Ishikawa (cell line): ENCODE measurements around the gene SRSF2.
A peak's percentile ranks its signal among the peaks of the same experiment; 100 is the strongest.

ENCODE experiments used
- CEBPB ChIP-seq: IDR thresholded peaks from 2 replicates; pipeline ENCODE4 v1.6.1; 2012
- CREB1 ChIP-seq: IDR thresholded peaks from 2 replicates; pipeline ENCODE4 v1.6.1; 2012; ENCODE audit warnings: low read depth
- EGR1 ChIP-seq: IDR thresholded peaks from 2 replicates; pipeline ENCODE4 v1.6.1; 2012
- EP300 ChIP-seq: IDR thresholded peaks from 2 replicates; pipeline ENCODE4 v1.6.1; 2012; ENCODE audit warnings: borderline replicate concordance
- FOXM1 ChIP-seq: IDR thresholded peaks from 2 replicates; pipeline ENCODE4 v1.6.1; 2012; ENCODE audit warnings: low read depth, borderline replicate concordance
- NFIC ChIP-seq: IDR thresholded peaks from 2 replicates; pipeline ENCODE4 v1.6.1; 2012
- RAD21 ChIP-seq: IDR thresholded peaks from 2 replicates; pipeline ENCODE4 v1.6.1; 2012; ENCODE audit warnings: low read depth
- TAF1 ChIP-seq: IDR thresholded peaks from 2 replicates; pipeline ENCODE4 v1.6.1; 2012; ENCODE audit warnings: low read depth, mild to moderate bottlenecking
- TCF12 ChIP-seq: IDR thresholded peaks from 2 replicates; pipeline ENCODE4 v1.6.1; 2012; ENCODE audit warnings: low read depth
- TEAD4 ChIP-seq: IDR thresholded peaks from 2 replicates; pipeline ENCODE4 v1.6.1; 2012
- YY1 ChIP-seq: IDR thresholded peaks from 2 replicates; pipeline ENCODE4 v1.6.1; 2012; ENCODE audit warnings: low read depth
- ZBTB7A ChIP-seq: IDR thresholded peaks from 2 replicates; pipeline ENCODE4 v1.6.1; 2012; ENCODE audit warnings: low read depth
- TF ChIP-seq, protein P1 (sequence below): IDR thresholded peaks from 2 replicates; pipeline ENCODE4 v1.6.1; 2012
- TF ChIP-seq, protein P2 (sequence below): IDR thresholded peaks from 2 replicates; pipeline ENCODE4 v1.6.1; 2012; ENCODE audit warnings: low read depth, mild to moderate bottlenecking
- TF ChIP-seq, protein P3 (sequence below): IDR thresholded peaks from 2 replicates; pipeline ENCODE4 v1.6.1; 2012

SRSF2 gene

DNA sequence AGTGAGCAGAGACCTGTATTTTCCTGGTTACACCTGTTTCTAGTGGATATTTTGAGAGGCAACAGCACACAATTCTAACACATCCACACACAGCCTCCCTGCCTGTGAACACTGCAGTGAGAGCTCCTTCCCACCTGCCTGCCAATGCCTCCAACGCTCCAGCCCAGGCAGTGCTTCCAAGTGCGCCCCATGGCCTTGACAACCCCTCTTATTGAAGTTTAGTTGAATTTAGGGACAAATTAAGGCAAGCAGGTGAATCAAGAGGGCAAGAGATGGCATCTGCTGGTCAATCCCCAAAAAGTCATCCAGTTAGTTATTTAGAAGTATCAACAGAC lies 21.7 kb downstream of the SRSF2 start:
- no peak for TF ChIP-seq CREB1
- TF ChIP-seq TCF12 = no peak
- TF ChIP-seq, protein P1, sequence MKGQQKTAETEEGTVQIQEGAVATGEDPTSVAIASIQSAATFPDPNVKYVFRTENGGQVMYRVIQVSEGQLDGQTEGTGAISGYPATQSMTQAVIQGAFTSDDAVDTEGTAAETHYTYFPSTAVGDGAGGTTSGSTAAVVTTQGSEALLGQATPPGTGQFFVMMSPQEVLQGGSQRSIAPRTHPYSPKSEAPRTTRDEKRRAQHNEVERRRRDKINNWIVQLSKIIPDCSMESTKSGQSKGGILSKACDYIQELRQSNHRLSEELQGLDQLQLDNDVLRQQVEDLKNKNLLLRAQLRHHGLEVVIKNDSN = no peak
- TF ChIP-seq NFIC = no peak
- no peak for TF ChIP-seq FOXM1
- TF ChIP-seq TEAD4 = no peak
- TF ChIP-seq TAF1 = no peak
- no peak for TF ChIP-seq EP300
- no peak for TF ChIP-seq YY1
- no peak for TF ChIP-seq EGR1
- TF ChIP-seq RAD21 = no peak
- no peak for TF ChIP-seq ZBTB7A
- TF ChIP-seq, protein P2, sequence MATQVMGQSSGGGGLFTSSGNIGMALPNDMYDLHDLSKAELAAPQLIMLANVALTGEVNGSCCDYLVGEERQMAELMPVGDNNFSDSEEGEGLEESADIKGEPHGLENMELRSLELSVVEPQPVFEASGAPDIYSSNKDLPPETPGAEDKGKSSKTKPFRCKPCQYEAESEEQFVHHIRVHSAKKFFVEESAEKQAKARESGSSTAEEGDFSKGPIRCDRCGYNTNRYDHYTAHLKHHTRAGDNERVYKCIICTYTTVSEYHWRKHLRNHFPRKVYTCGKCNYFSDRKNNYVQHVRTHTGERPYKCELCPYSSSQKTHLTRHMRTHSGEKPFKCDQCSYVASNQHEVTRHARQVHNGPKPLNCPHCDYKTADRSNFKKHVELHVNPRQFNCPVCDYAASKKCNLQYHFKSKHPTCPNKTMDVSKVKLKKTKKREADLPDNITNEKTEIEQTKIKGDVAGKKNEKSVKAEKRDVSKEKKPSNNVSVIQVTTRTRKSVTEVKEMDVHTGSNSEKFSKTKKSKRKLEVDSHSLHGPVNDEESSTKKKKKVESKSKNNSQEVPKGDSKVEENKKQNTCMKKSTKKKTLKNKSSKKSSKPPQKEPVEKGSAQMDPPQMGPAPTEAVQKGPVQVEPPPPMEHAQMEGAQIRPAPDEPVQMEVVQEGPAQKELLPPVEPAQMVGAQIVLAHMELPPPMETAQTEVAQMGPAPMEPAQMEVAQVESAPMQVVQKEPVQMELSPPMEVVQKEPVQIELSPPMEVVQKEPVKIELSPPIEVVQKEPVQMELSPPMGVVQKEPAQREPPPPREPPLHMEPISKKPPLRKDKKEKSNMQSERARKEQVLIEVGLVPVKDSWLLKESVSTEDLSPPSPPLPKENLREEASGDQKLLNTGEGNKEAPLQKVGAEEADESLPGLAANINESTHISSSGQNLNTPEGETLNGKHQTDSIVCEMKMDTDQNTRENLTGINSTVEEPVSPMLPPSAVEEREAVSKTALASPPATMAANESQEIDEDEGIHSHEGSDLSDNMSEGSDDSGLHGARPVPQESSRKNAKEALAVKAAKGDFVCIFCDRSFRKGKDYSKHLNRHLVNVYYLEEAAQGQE = no peak
- TF ChIP-seq, protein P3, sequence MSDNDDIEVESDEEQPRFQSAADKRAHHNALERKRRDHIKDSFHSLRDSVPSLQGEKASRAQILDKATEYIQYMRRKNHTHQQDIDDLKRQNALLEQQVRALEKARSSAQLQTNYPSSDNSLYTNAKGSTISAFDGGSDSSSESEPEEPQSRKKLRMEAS = no peak

DNA sequence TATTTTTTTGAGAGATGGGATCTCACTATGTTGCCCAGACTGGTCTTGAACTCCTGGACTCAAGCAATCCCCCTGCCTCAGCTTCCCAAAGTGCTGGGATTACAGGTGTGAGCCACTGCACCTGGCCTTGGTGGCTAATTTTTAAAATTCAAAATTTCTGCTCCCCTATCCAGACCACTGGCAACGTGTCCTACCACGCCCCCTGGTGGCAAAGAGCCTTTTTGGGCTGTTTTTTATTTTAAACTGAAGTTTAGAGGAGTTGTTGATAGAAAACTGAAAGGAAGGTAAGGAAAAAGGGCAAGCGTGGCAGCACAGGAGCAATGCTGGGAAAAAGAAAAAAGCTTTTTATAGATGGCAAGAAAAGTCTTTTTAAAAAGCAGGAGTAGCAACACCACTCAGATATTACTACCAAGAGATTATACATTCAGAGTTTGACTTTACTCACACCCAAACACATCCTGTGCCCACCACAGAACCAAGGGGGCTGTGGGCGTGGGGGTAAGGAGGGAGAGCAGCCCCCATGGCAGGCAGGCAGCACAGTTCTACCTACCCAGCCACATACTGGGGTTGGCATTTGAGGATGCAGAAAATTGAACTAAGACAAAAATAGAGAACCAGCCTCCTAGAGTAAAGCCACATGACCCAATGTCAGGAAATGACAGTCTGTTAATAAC lies 22.2 kb downstream of the SRSF2 start:
- TF ChIP-seq EP300 = no peak
- TF ChIP-seq ZBTB7A = no peak
- peak; percentile 74 for TF ChIP-seq RAD21
- no peak for TF ChIP-seq YY1
- no peak for TF ChIP-seq EGR1
- no peak for TF ChIP-seq CREB1

DNA sequence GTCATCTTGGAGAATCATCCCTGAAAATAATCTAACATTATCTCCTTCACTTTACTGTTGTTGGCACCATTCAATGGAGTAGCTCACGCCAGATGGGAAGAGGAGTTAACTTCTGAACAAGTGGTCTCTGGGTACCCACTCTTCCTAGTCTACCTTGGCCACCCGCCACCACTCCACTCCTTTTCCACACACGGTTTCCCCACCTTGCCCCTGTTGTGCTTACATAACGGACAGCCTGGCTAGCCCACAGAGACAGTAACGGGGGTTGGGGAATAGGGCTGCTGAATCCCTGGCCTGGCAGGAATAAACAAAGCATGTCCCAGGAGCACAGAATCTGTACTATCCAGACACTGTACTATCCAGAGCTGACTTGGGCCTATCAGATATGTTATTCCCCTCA lies 22.8 kb downstream of the SRSF2 start:
- no peak for TF ChIP-seq FOXM1
- no peak for TF ChIP-seq YY1
- no peak for TF ChIP-seq ZBTB7A
- TF ChIP-seq CEBPB = no peak
- TF ChIP-seq TAF1 = no peak
- no peak for TF ChIP-seq TCF12
- no peak for TF ChIP-seq RAD21
- no peak for TF ChIP-seq EP300
- TF ChIP-seq, protein P3 = no peak
- TF ChIP-seq EGR1 = no peak
- TF ChIP-seq, protein P1 = no peak
- no peak for TF ChIP-seq NFIC

DNA sequence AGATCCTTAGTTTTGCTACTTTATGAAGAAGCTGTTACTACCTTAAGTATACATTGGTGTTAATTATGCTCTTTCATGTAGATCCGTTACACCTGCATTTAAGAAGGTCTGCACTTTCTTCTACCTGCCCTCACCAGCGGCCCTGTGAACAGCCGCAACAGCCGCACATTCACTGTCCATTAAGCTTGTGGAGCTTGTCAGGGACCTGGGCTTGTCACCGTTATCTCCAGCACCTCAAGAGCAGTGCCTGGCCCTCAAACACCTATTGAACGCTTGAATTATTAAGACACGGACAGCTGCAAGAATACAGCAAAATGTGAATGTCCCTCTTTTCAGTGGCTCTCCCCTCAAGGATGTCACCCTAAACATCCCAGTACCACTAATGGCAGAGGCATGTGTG lies 23.4 kb downstream of the SRSF2 start:
- no peak for TF ChIP-seq ZBTB7A
- no peak for TF ChIP-seq TCF12
- TF ChIP-seq, protein P3 = no peak
- TF ChIP-seq NFIC = no peak
- no peak for TF ChIP-seq CEBPB
- TF ChIP-seq TAF1 = no peak
- TF ChIP-seq, protein P1 = no peak
- TF ChIP-seq EGR1 = no peak
- TF ChIP-seq, protein P2 = no peak
- TF ChIP-seq FOXM1 = no peak
- no peak for TF ChIP-seq TEAD4
- TF ChIP-seq EP300 = no peak
- TF ChIP-seq CREB1 = no peak
- TF ChIP-seq YY1 = no peak
- no peak for TF ChIP-seq RAD21

DNA sequence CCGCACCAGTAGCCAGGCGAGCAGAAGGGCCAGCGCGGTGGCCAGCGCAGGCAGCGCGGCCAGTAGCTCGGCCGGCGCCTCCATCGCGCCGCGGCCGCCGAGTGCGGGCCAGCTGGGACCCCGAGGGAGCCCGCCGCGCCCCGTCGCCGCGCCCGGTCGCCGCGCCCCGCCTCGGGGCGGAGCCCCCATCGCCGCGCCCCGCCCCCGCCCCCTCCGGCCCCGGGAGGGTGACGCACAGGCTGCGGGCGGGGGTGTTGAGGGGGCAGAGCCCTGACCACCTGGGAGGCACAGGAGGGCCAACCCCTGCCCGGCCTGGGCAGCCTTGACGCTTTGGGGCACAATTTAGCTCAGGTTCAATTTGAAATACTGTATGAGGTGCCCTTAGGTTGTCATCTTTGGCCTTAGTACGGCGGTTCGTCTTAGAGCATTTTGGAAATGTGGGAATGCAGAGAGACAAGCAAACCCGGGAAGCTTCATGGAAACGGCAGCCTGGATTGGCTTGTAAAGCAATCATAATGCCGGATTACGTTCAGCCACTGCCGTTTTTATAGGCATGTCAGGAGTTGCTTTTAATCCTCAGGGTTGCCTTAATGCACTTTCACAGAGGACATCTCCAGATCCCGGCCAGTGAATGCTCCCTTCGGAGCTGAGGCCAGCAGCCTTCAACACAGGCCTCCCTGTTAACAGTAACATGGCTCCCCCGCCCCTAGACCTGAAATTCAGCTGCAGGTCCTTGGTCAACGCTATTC lies 26.1 kb downstream of the SRSF2 start, which contains the start of gene MXRA7:
Gene MXRA7, minus strand, starts transcription at position 103 of the 749 bp plus-strand sequence. Its CDS starts 19 bp downstream, at position 84.
- TF ChIP-seq TCF12 (no peak), RAD21 (no peak), FOXM1 (no peak), EGR1 (peak; percentile 67), CREB1 (peak; percentile 13; the same call in 1 of the 2 replicates), TAF1 (no peak), YY1 (0 out of 2 replicates have a peak, but pooled peaks have one; percentile 16)
- TF ChIP-seq, protein P3 = peak; percentile 33
- TF ChIP-seq, protein P2 = no peak
